SK-N-MC (cell line): ENCODE results near the gene OR4K2.

Experiments
- EZH2 ChIP-seq: fragments of 200-600 bp; sonication (generic); IDR thresholded peaks from one replicate; pipeline ENCODE4 v1.6.1; 2017; ENCODE audit warnings: antibody characterized with exemption
- POLR2AphosphoS5 ChIP-seq: IDR thresholded peaks from 2 replicates; pipeline ENCODE4 v1.6.1; 2012; ENCODE audit warnings: mild to moderate bottlenecking, low read depth, low read length, borderline replicate concordance

GRCh38 chr14:19878029-19878642 is 3.2 kb downstream of the OR4K2 start:
- TF ChIP-seq EZH2: no peak
- no peak for TF ChIP-seq POLR2AphosphoS5
